Measurements from ENCODE around the gene BCOR. TPM values are rescaled to one million over a fixed set of nuclear protein-coding genes. Genes with fewer than 3 reads are reported as not detected.

Gene BCOR
- polyA plus RNA-seq, 1 of the 3 experiments (the other 2 are of a cell fraction): 8.8 TPM

DNA sequence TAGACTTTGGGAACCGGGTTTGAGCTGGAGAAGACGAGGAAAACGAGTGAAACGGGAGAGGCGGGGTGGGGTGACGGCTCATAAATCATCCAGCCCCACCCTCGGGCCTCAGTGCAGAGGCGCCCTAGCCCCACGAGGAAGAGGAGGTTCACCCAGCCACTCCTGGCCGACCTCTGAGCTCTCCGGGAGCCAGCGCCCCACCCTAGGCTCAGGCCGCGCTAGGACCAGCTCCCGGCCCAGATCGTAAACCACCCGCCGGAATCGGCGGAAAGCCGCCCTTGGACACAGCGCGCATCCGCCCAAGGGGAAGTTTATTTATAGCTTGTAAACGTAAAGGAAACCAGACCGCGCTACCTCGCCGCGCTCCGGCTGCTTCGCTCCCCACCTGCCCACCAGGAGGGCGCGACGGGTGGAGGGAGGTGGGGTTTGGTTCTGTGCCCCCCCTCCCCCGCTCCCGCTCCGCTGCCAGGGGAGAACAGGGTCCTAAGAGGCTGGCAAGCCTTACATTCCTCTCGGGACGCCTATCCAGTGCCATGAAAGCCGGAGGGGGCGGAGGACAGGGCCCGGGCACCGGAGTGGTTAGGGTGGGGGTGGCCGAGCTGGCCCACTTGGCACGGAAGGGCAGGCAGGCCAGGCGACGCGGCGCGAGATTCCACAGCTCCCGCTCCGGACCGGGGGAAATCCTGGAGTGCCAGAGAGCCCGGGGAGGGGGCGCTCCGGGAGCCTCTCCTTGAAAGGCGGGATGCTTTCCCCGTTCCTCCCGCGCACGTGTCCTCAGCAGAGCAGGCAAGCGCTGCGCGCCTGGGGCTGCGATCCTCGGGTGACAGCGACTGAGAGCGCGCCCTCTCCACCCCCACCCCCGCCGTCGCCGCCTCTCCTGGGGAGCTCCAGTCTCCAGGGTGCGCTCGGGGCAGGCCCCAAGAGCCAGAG lies 84.2 kb downstream of the BCOR start:
- no peaks in the 10 kb centered on the region for H3K36me3 ChIP-seq (replicated peaks in 1 of 2; ENCODE audit: control insufficient read depth in 1 of 2, insufficient read depth in 2 of 2, low read length in 1 of 2)
- DNase-seq: peak; percentile 78
- peak overlapping the region; percentile 63; the same call in 1 of the 2 replicates for H2AFZ ChIP-seq (ENCODE audit: low read depth)
- peak overlapping the region in 1 of 2 experiments; percentile 62; a peak in 2 of 4 replicates for H3K27ac ChIP-seq (ENCODE audit: low read depth in 2 of 2, low read length in 1 of 2)
- H3K9ac ChIP-seq: peak overlapping the region; percentile 70
- peak overlapping the region; percentile 46 to 61 for H3K4me3 ChIP-seq (ENCODE audit: low read depth in 2 of 2, low read length in 1 of 2)
- H4K20me1 ChIP-seq (ENCODE audit: insufficient read depth): no peaks in the 10 kb centered on the region
- TF ChIP-seq MXI1 (IDR thresholded peaks at IDR 0.05; ENCODE audit: low read depth, low read length) (peak; percentile 64), RAD21 (IDR thresholded peaks at IDR 0.05; ENCODE audit: low read length) (no peak), PBX3 (IDR thresholded peaks at IDR 0.05) (no peak)
- TF ChIP-seq, protein P1, sequence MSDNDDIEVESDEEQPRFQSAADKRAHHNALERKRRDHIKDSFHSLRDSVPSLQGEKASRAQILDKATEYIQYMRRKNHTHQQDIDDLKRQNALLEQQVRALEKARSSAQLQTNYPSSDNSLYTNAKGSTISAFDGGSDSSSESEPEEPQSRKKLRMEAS (IDR thresholded peaks at IDR 0.05; ENCODE audit: low read depth): peak; percentile 83
- CTCF ChIA-PET: interaction anchor here (0.7 to 1.8 kb wide), 3 partner anchors 139 to 279 kb away, joined by 3 to 4 read pairs (median 3); no protein-coding TSS in a partner anchor
- H3K9me2 ChIP-seq: no peaks in the 10 kb centered on the region
- peaks cover 10% of the 10 kb centered on the region; the same call in 1 of the 2 replicates for H3K27me3 ChIP-seq (ENCODE audit: insufficient read depth)
- H3K79me2 ChIP-seq (ENCODE audit: insufficient read depth): no peaks in the 10 kb centered on the region
- peaks cover 0 to 29% of the 10 kb centered on the region in 2 experiments; a peak in 1 of 4 replicates for H3K4me1 ChIP-seq (ENCODE audit: control insufficient read depth in 1 of 2, insufficient read depth in 2 of 2, low read depth in 1 of 2, low read length in 1 of 2)
- no peaks in the 10 kb centered on the region for H3K9me3 ChIP-seq
- POLR2A ChIA-PET: interaction anchor here (0.7 to 1.3 kb wide), 7 partner anchors 84 to 200 kb away, joined by 3 to 5 read pairs (median 3); partner anchors contain the start of gene BCOR
- 40% methylated on average over 38 of the region's 76 CpGs for WGBS (ENCODE audit: low lambda C conversion rate)
- H3F3A ChIP-seq (replicated peaks; ENCODE audit: insufficient read depth): no peaks in the 10 kb centered on the region
- peak overlapping the region; percentile 69 for H3K4me2 ChIP-seq

- no peak for TF ChIP-seq JUND (IDR thresholded peaks at IDR 0.05)
- TF ChIP-seq EZH2phosphoT487 (IDR thresholded peaks at IDR 0.05; ENCODE audit: borderline replicate concordance, low read depth): no peak
- no peak for TF ChIP-seq RXRA (IDR thresholded peaks at IDR 0.05; ENCODE audit: borderline replicate concordance, low read depth)
- no peak for TF ChIP-seq RCOR1 (IDR thresholded peaks at IDR 0.05; ENCODE audit: low read length)
- TF ChIP-seq TEAD4 (IDR thresholded peaks at IDR 0.05; ENCODE audit: borderline replicate concordance, insufficient read depth): no peak
- no peak for TF ChIP-seq RFX5 (IDR thresholded peaks at IDR 0.05; ENCODE audit: low read length)
- no peak for TF ChIP-seq TAF1 (IDR thresholded peaks at IDR 0.05; ENCODE audit: borderline replicate concordance, low read depth, low read length)
- no peak for TF ChIP-seq FOXJ3 (CRISPR knock-in tag; IDR thresholded peaks at IDR 0.05)
- no peak for TF ChIP-seq FOSL2 (IDR thresholded peaks at IDR 0.05; ENCODE audit: borderline replicate concordance, low read depth)
- no peak for TF ChIP-seq RAD21 (IDR thresholded peaks at IDR 0.05; ENCODE audit: low read length)
- no peak for TF ChIP-seq ZBTB33 (IDR thresholded peaks at IDR 0.05; ENCODE audit: borderline replicate concordance, low read depth)
- H2AFZ ChIP-seq (ENCODE audit: low read depth): no peak overlapping the region
- DNase-seq: no peak
- no peak overlapping the region for H3K4me3 ChIP-seq (ENCODE audit: low read depth in 2 of 2, low read length in 1 of 2)
- CTCF ChIA-PET: interaction anchor here (1.1 kb wide), 1 partner anchor 140 kb away, joined by 4 read pairs; no protein-coding TSS in a partner anchor
- peaks cover 17% of the 10 kb centered on the region; the same call in 1 of the 2 replicates for H3K27me3 ChIP-seq (ENCODE audit: insufficient read depth)
- no peak overlapping the region for H3K4me2 ChIP-seq
- no peaks in the 10 kb centered on the region for H3K9me2 ChIP-seq
- H3K9ac ChIP-seq: no peak overlapping the region
- no peaks in the 10 kb centered on the region for H3K79me2 ChIP-seq (ENCODE audit: insufficient read depth)
- no peaks in the 10 kb centered on the region for H4K20me1 ChIP-seq (ENCODE audit: insufficient read depth)
- H3K27ac ChIP-seq (ENCODE audit: low read depth in 2 of 2, low read length in 1 of 2): no peak overlapping the region
- H3K9me3 ChIP-seq: no peaks in the 10 kb centered on the region
- 78% methylated on average over 9 of the region's 35 CpGs for WGBS (ENCODE audit: low lambda C conversion rate)
- no peaks in the 10 kb centered on the region for H3K36me3 ChIP-seq (replicated peaks in 1 of 2; ENCODE audit: control insufficient read depth in 1 of 2, insufficient read depth in 2 of 2, low read length in 1 of 2)
- POLR2A ChIA-PET: interaction anchor here (1.1 to 1.3 kb wide), 3 partner anchors 154 to 199 kb away, joined by 3 to 4 read pairs (median 3); no protein-coding TSS in a partner anchor
- H3F3A ChIP-seq (replicated peaks; ENCODE audit: insufficient read depth): no peaks in the 10 kb centered on the region
- peaks cover 0 to 36% of the 10 kb centered on the region in 2 experiments; a peak in 1 of 4 replicates for H3K4me1 ChIP-seq (ENCODE audit: control insufficient read depth in 1 of 2, insufficient read depth in 2 of 2, low read depth in 1 of 2, low read length in 1 of 2)
These were observed 84.9 kb downstream of the BCOR start for GRCh38 chrX:40012868-40013265.
